GM19351 (cell line): Measurements from ENCODE around the gene TBC1D9.

Source experiments
- ATAC-seq: cut with Tn5 transposase; IDR thresholded peaks from one replicate; pipeline ENCODE4 v1.9.1; 2021; ENCODE audit warnings: mild to moderate bottlenecking, moderate library complexity; ENCODE audit not compliant: unreplicated experiment

Gene TBC1D9

DNA sequence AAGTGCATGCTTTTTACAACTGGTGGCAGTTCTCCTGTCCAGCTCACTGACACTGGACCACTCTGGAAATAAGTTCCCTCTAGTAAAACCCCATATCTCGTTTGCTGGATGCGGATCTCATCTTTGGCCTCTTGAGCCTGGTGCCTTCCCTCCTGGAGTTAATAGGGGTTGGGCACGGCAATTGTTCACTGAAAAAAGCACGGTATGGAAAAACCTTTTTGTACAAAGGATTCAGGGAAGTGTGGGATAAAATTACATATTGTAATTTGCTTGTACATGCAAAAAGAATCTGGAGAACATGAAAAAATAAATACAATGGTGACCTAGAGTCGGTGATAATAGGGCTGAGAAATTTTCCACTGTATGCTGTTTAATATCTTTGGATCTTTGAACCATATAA is 30.6 kb downstream of the TBC1D9 start:
- no peak for ATAC-seq

DNA sequence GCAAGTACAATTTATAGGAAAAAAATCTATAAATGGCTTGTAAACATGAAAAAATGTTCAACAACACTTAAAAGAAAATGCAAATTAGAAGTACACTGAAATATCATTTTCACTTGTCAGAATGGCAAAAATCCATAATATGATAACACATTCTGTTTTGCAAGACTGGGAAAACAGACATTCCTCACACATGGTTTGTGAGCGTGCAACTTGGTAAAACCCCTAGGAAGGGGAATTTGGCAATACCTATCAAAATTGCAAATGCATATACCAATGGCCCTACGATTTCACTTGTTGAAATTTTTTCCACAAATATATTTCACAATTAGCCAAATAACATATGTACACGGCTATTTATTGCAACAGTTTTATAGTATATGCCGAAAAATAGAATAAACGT is 31.4 kb downstream of the TBC1D9 start:
- no peak for ATAC-seq

GRCh38 chr4:140720387-140721304 is 35.5 kb downstream of the TBC1D9 start:
- ATAC-seq: peak; percentile 58

- ATAC-seq: peak; percentile 48
These were observed 36.5 kb downstream of the TBC1D9 start for GRCh38 chr4:140719686-140720085.

GRCh38 chr4:140719022-140719421 is 37.2 kb downstream of the TBC1D9 start:
- no peak for ATAC-seq

- ATAC-seq: no peak
These were observed 37.8 kb downstream of the TBC1D9 start for GRCh38 chr4:140718241-140718952.

DNA sequence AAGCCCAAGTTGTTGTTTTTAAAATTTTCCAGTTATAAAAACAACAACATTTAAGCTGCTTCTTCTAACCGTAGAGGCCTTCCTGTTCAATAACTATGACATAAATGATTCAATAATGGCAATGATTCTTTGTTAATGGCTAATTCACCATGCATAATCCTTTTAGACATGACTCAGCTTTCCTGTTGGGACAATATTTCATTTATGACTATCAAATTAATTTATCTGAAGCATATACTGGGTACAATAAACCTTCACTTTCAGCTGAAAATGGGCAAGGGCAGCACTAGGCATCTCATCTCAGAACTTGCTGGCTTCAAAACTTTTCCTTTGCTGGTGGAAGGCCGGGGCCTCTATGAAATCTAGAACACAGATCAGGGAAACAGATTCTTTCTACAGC is 38.9 kb downstream of the TBC1D9 start:
- no peak for ATAC-seq

DNA sequence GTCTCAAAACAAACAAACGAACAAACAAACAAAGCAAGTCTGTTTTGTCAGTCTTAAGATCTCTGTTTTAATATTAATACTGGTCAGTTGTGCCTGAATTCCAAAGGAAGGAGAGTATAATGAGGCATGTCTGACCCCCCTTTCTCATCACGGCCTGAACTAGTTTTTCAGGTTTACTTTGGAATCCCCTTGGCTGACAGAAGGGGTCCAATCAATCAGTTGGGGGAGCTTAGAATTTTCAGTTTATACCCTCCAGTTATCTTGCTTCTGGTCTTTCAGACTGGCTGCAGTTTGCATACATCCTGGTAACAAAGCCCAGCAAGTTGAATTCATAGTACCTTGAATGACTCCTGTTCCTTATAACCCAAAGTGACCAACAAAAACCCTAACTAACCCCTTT is 41.1 kb downstream of the TBC1D9 start:
- no peak for ATAC-seq

GRCh38 chr4:140711910-140712309 is 44.3 kb downstream of the TBC1D9 start:
- no peak for ATAC-seq

- no peak for ATAC-seq
These were observed 45.1 kb downstream of the TBC1D9 start for GRCh38 chr4:140710908-140711622.

DNA sequence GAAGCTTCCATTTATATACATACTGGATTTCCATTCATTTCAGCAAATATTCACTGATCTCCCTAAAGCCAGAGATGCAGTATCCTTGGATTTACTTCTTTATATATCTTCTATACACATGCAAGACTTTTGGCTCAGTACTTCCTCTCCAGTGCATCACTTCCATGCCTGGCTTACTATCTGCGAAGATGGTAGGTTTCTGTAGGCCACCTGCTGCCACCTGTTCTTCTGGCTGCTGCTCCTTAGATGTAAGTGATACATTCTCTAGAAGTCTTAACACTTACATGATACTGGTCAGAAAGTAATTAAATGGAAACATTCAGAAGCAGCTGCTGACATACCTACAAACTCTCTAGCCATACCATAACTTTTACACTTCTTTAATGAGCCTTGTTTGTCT is 48.9 kb downstream of the TBC1D9 start:
- ATAC-seq: no peak

DNA sequence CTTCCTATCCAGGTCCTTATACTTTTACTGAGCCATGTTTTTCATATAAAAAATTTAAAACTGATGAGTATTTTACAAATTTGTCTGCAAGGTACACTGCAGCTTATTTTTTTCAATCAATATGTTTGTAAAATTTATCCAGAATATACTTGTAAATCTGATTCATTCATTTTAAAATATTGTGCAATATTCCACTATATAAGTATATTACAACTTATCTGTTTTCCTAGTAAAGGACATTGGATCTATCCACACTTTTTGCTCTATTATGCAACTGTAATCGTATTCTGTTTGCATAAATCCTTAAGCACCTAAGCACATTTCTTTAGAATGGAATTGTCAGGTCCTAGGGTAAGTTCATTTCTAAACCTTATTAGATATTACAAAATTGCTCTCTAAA is 49.5 kb downstream of the TBC1D9 start:
- ATAC-seq: no peak

DNA sequence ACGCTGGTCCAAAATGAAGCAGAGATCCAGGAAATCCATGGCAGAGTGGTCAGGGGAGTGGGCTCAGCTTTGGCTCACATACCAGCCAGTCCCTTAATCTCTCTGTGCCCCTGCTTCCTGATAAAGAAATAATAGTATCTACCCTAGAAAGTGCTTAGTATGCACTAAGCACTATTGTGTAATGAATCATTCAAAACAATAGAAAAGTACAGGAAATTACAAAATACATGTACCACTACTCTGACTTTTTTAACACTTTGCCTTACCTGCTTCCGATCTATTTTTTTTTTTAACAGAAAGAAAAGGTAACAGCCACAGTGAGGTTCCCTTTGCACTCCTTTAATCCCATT is 49.9 kb downstream of the TBC1D9 start:
- no peak for ATAC-seq

DNA sequence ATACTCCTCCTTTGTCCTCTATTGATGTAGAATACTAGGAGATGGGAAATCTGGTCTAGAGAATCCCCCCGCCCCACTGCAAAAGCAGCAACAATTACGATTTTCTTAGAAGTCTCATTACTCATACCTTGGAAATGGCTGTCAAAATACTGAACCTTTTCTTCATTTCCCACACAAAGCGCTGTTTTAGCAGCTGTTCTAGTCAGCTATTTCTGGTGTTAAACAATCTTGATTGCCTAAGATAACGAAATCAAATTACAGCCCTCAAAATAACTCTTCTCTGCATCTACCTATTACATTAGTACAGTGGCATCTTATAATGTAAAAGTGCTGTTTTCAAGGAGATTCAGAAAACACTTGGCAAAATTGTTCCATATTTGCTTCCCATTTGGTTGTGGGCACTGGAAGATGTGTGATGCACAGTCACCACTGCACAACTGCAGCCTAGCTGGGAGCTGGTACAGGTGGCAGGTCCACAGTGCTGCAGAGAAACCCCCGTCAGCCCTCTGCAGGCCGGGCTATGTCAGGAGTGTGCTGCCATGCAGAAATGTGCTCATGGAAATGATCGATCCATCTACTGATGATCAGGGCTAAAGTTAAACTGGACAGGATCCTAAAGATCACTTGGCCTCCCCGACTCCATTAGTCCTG is 50.4 kb downstream of the TBC1D9 start:
- ATAC-seq: no peak

GRCh38 chr4:140704964-140705363 is 51.2 kb downstream of the TBC1D9 start:
- peak; percentile 74 for ATAC-seq

GRCh38 chr4:140704392-140704960 is 51.7 kb downstream of the TBC1D9 start:
- ATAC-seq: peak; percentile 15

DNA sequence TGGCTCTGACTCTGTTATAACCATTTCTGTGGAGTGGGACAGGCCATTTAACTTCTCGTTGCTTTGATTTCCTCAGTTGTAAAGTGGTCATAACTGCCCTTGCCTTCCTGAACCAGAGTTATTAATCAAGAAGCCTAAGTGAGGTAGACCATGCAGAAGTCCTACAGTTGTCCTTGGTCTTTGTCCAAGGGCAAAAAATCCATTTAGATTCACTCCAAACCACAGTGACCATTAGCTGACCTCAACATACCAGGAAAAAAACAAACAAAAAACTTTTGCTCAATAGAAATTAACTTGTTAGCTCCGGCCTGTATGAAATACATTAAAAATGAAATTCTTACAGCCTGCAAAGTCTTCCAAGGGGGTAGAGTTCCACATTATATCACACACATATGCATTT is 52.7 kb downstream of the TBC1D9 start:
- no peak for ATAC-seq

GRCh38 chr4:140702096-140702757 is 54.0 kb downstream of the TBC1D9 start:
- no peak for ATAC-seq

GRCh38 chr4:140701071-140701470 is 55.1 kb downstream of the TBC1D9 start:
- ATAC-seq: no peak
